HepG2 (cell line): ENCODE data around the gene SH3BGRL2. TPM values are rescaled to one million over a fixed set of nuclear protein-coding genes. Genes with fewer than 3 reads are reported as not detected.
"Not testable (repeated sequence)": the region's sequence is repeated elsewhere in the genome, so short reads cannot be mapped to it uniquely, and the experiment has no call there.

Source experiments
- ATAC-seq: fragments of 200-7000 bp; cut with Tn5 transposase; 3 replicates; pipeline ENCODE4 v1.9.1; 2020; ENCODE audit warnings: mild to moderate bottlenecking, moderate library complexity
- BruUV-seq: library from RNA; stranded (reverse); fragments of 400-500 nt; replicated peaks from 2 replicates; lab custom pipeline; 2021; lab: Mats Ljungman, UMichigan
- CTCF ChIA-PET: fragments of 300-600 bp; formaldehyde crosslinking; extraction: SDS; loops from one replicate; lab custom pipeline; 2021; ENCODE audit warnings: low total read pairs, inconsistent platforms, low intra/inter-chr PET ratio; lab: Yijun Ruan, JAX
- POLR2A ChIA-PET: fragments of 350-600 bp; sonication (Branson Sonifier 250); formaldehyde crosslinking; loops from one replicate; lab custom pipeline; 2020; ENCODE audit warnings: antibody characterized with exemption, inconsistent platforms; lab: Yijun Ruan, JAX
- DNase-seq: peaks from one replicate; pipeline ENCODE4 v3.0.0-alpha.2; 2015; ENCODE audit warnings: low spot score
- FAIRE-seq: peaks from 3 replicates; lab custom pipeline; 2011; peaks lifted over from hg19 to GRCh38; lab: Jason Lieb, UNC
- H2AFZ ChIP-seq: one replicate; pipeline ENCODE4 v1.6.1; 2011; ENCODE audit warnings: low read length, inconsistent platforms
- H3K27ac ChIP-seq: fragments of 300-600 bp; 3 replicates; pipeline ENCODE4 v1.8.0; 2011; ENCODE audit warnings: mixed run types, mild to moderate bottlenecking, mixed read lengths, low read length, inconsistent platforms; ENCODE audit not compliant: insufficient read depth; ENCODE audit errors: extremely low read length
- H3K27me3 ChIP-seq, 2 experiments: fragments of 200-600 bp in 1 of 2; 2 replicates in 1 of 2; 3 replicates in 1 of 2; pipeline versions ENCODE4 v1.6.0 to v1.8.0; 2011; ENCODE audit warnings: low read length in 2 of 2, mild to moderate bottlenecking in 2 of 2, moderate library complexity in 2 of 2, inconsistent platforms in 1 of 2; ENCODE audit not compliant: insufficient read depth in 2 of 2, control insufficient read depth in 1 of 2
- H3K36me3 ChIP-seq, 2 experiments: fragments of 200-600 bp in 1 of 2; replicated peaks in 1 of 2; 2 replicates in 1 of 2; 3 replicates in 1 of 2; pipeline versions ENCODE4 v1.5.1 to v1.8.0; 2011; ENCODE audit warnings: low read length in 2 of 2, inconsistent platforms in 1 of 2; ENCODE audit not compliant: insufficient read depth in 2 of 2, control insufficient read depth in 1 of 2
- H3K4me1 ChIP-seq: 2 replicates; pipeline ENCODE4 v1.5.1; 2012; ENCODE audit warnings: low read length, inconsistent platforms; ENCODE audit not compliant: insufficient read depth
- H3K4me2 ChIP-seq: 2 replicates; pipeline ENCODE4 v1.6.0; 2011; ENCODE audit warnings: low read depth, low read length, inconsistent platforms
- H3K4me3 ChIP-seq, 3 experiments: fragments of 200-600 bp in 1 of 3; sonication (generic), shearing (Covaris generic) in 1 of 3; replicated peaks in 1 of 3; 2 replicates each; pipeline ENCODE4 v1.5.1; 2011 to 2016; ENCODE audit warnings: low read length in 3 of 3, inconsistent platforms in 2 of 3, low read depth in 2 of 3, mild to moderate bottlenecking in 2 of 3, control low read depth in 1 of 3, mixed read lengths in 1 of 3; ENCODE audit not compliant: insufficient read depth in 1 of 3
- H3K79me2 ChIP-seq: one replicate; pipeline ENCODE4 v1.6.1; 2011; ENCODE audit warnings: low read length, inconsistent platforms; ENCODE audit not compliant: insufficient read depth
- H3K9ac ChIP-seq: 2 replicates; pipeline ENCODE4 v1.6.0; 2011; ENCODE audit warnings: mild to moderate bottlenecking, low read depth, low read length, inconsistent platforms; ENCODE audit not compliant: insufficient read depth
- H3K9me3 ChIP-seq: 2 replicates; pipeline ENCODE4 v1.5.1; 2012; ENCODE audit warnings: mild to moderate bottlenecking, low read length
- H4K20me1 ChIP-seq: 2 replicates; pipeline ENCODE4 v1.6.0; 2011; ENCODE audit warnings: inconsistent platforms, mild to moderate bottlenecking, low read length, moderate library complexity; ENCODE audit not compliant: insufficient read depth
- ELF1 ChIP-seq: sonication (generic); formaldehyde crosslinking; IDR thresholded peaks from 2 replicates; pipeline ENCODE4 v1.4.0; 2020; ENCODE audit warnings: missing genetic modification reagents
- PHF20 ChIP-seq: sonication (generic); formaldehyde crosslinking; IDR thresholded peaks from 2 replicates; pipeline ENCODE4 v1.5.0; 2020; ENCODE audit warnings: mild to moderate bottlenecking, missing genetic modification reagents
- RBFOX2 ChIP-seq: fragments of 200-400 bp; formaldehyde crosslinking; IDR thresholded peaks from 2 replicates; pipeline ENCODE4 v1.6.1; 2017; ENCODE audit warnings: low read depth, mild to moderate bottlenecking, low read length
- THAP9 ChIP-seq: sonication (generic); formaldehyde crosslinking; IDR thresholded peaks from 2 replicates; pipeline ENCODE4; 2020; ENCODE audit warnings: missing genetic modification reagents, mild to moderate bottlenecking, borderline replicate concordance
- ZNF431 ChIP-seq: sonication (generic); formaldehyde crosslinking; IDR thresholded peaks from 2 replicates; pipeline ENCODE4 v1.9.0; 2022; ENCODE audit warnings: missing genetic modification reagents, low read depth, mild to moderate bottlenecking, borderline replicate concordance
- ZNF451 ChIP-seq: sonication (generic); formaldehyde crosslinking; IDR thresholded peaks from 2 replicates; pipeline ENCODE4 v1.5.0; 2020; ENCODE audit warnings: mild to moderate bottlenecking, missing genetic modification reagents
- ZNF740 ChIP-seq: sonication (generic); formaldehyde crosslinking; IDR thresholded peaks from 2 replicates; pipeline ENCODE4 v1.4.0; 2020; ENCODE audit warnings: missing genetic modification reagents
- WGBS: methylation state at CpG from one replicate; pipeline ENCODE4 v1.1.6; 2017; ENCODE audit warnings: low lambda C conversion rate; 5-methylcytosine and 5-hydroxymethylcytosine counted together
- in situ Hi-C: cut with HindIII; loops from 2 replicates; pipeline ENCODE4 v1.10.0; 2017; ENCODE audit warnings: low pct_unique_long_range_greater_than_20kb; ENCODE audit not compliant: extremely low pct_ligation_motif_present
- intact Hi-C: fragments of 100-400 bp; cut with micrococcal nuclease; formaldehyde crosslinking; loops from one replicate; pipeline ENCODE4 v1.10.0; 2022; ENCODE audit not compliant: unreplicated experiment
- polyA plus RNA-seq, 8 experiments: library from polyadenylated mRNA; depleted of rRNA in 3 of 8; stranded (reverse) in 7 of 8; unstranded in 1 of 8; fragments of >200 nt; fragmentation: Illumina TruSeq in 4 of 8; extraction: Trizol in 4 of 8; gene quantifications; 2 replicates each; pipeline versions ENCODE4 v1.2.1 to v1.2.3, GENCODE V29; 2011 to 2016; ENCODE audit warnings: low read depth in 4 of 8, missing spikeins in 1 of 8, mixed read lengths in 1 of 8; ENCODE audit not compliant: insufficient read depth in 1 of 8
- total RNA-seq, 5 experiments: library from RNA; depleted of rRNA; stranded (reverse); fragments of >200 nt; fragmentation: Illumina TruSeq; extraction: Trizol; gene quantifications; 2 replicates each; pipeline ENCODE4 v1.2.3, GENCODE V29; 2016; ENCODE audit warnings: low read depth in 1 of 5

SH3BGRL2 gene
- total and polyA plus RNA-seq, 2 of the 13 experiments (the other 11 are each of a cell fraction or from before 2014, with no cell fraction given) = 10.9 to 28.8 TPM

GRCh38 chr6:79745282-79745681, 114.2 kb downstream of the SH3BGRL2 start:
- H2AFZ ChIP-seq, FAIRE-seq, intact Hi-C loops, H3K4me2 ChIP-seq, POLR2A ChIA-PET, H3K27me3 ChIP-seq, DNase-seq, H3K79me2 ChIP-seq, in situ Hi-C loops, ATAC-seq, H3K4me1 ChIP-seq, BruUV-seq, H3K27ac ChIP-seq, CTCF ChIA-PET, H4K20me1 ChIP-seq, H3K9me3 ChIP-seq, H3K9ac ChIP-seq, H3K4me3 ChIP-seq, H3K36me3 ChIP-seq: not testable (repeated sequence)
- 3% methylated on average over 2 of the region's 2 CpGs for WGBS
- TF ChIP-seq ZNF431 (CRISPR knock-in tag) = peak; percentile 54; the same call in 1 of the 2 replicates

GRCh38 chr6:79746325-79746724, 115.2 kb downstream of the SH3BGRL2 start:
- POLR2A ChIA-PET, H3K79me2 ChIP-seq, BruUV-seq, intact Hi-C loops, FAIRE-seq, H3K4me2 ChIP-seq, H3K36me3 ChIP-seq, H3K9ac ChIP-seq, ATAC-seq, H3K27me3 ChIP-seq, CTCF ChIA-PET, H3K4me1 ChIP-seq, H3K4me3 ChIP-seq, H2AFZ ChIP-seq, H3K9me3 ChIP-seq, in situ Hi-C loops, DNase-seq, H4K20me1 ChIP-seq, H3K27ac ChIP-seq: not testable (repeated sequence)
- 0% methylated on average over 3 of the region's 3 CpGs for WGBS

- FAIRE-seq (no peak), ATAC-seq (no peak), DNase-seq (no peak)
- Histone ChIP-seq H3K79me2 (no peaks in the 10 kb centered on the region), H2AFZ (no peak overlapping the region), H4K20me1 (no peaks in the 10 kb centered on the region), H3K9me3 (no peaks in the 10 kb centered on the region), H3K27ac (no peak overlapping the region), H3K9ac (no peak overlapping the region), H3K36me3 (no peaks in the 10 kb centered on the region), H3K4me3 (no peak overlapping the region), H3K4me2 (no peak overlapping the region), H3K27me3 (peaks cover 3 to 4% of the 10 kb centered on the region in 2 experiments; a peak in 3 of 5 replicates), H3K4me1 (no peaks in the 10 kb centered on the region)
- in situ Hi-C loops = no loop called here
- intact Hi-C loops = no loop called here
- 6% methylated on average over 4 of the region's 4 CpGs for WGBS
- no TSS peak for BruUV-seq
- CTCF ChIA-PET = no interaction called here
- POLR2A ChIA-PET = no interaction called here
- TF ChIP-seq PHF20 (CRISPR knock-in tag) (no peak), THAP9 (CRISPR knock-in tag) (no peak), RBFOX2 (no peak), ZNF451 (CRISPR knock-in tag) (no peak), ZNF740 (CRISPR knock-in tag) (no peak), ELF1 (CRISPR knock-in tag) (no peak)
Measured at GRCh38 chr6:79750806-79751205, 119.7 kb downstream of the SH3BGRL2 start.
